Measurements from ENCODE around the gene GALNS.
"Not testable (repeated sequence)": the region's sequence is repeated elsewhere in the genome, so short reads cannot be mapped to it uniquely, and the experiment has no call there.

Gene GALNS

GRCh38 chr16:88834670-88835069, 22.1 kb downstream of the GALNS start:
- no peak for DNase-seq

- no peak for DNase-seq
These were observed 23.7 kb downstream of the GALNS start for GRCh38 chr16:88833086-88833485.

- no peak for DNase-seq
These were observed 24.9 kb downstream of the GALNS start for GRCh38 chr16:88831838-88832237.

- DNase-seq, result no peak
These were observed 26.0 kb downstream of the GALNS start for GRCh38 chr16:88830783-88831182.

- DNase-seq, result no peak
These were observed 26.5 kb downstream of the GALNS start for GRCh38 chr16:88830258-88830657.

- no peak for DNase-seq
These were observed 28.0 kb downstream of the GALNS start for GRCh38 chr16:88828711-88829110.

GRCh38 chr16:88827727-88828126, 29.0 kb downstream of the GALNS start:
- DNase-seq, result no peak

GRCh38 chr16:88826070-88826840, 30.5 kb downstream of the GALNS start:
- DNase-seq, result no peak

GRCh38 chr16:88825146-88825545, 31.6 kb downstream of the GALNS start:
- DNase-seq, result no peak

GRCh38 chr16:88824256-88825077, 32.3 kb downstream of the GALNS start:
- DNase-seq, result no peak

GRCh38 chr16:88823646-88824045, 33.1 kb downstream of the GALNS start:
- not testable (repeated sequence) for DNase-seq

GRCh38 chr16:88822281-88823040, 34.3 kb downstream of the GALNS start:
- no peak for DNase-seq

- no peak for DNase-seq
These were observed 35.4 kb downstream of the GALNS start for GRCh38 chr16:88821168-88821850.

GRCh38 chr16:88820385-88821025, 36.2 kb downstream of the GALNS start:
- DNase-seq, result no peak

- DNase-seq, result no peak
These were observed 37.6 kb downstream of the GALNS start for GRCh38 chr16:88819126-88819525.

- no peak for DNase-seq
These were observed 38.2 kb downstream of the GALNS start for GRCh38 chr16:88818575-88818874.

- DNase-seq, result no peak
These were observed 38.8 kb downstream of the GALNS start for GRCh38 chr16:88817785-88818574.

- no peak for DNase-seq
These were observed 39.8 kb downstream of the GALNS start for GRCh38 chr16:88816736-88817535.

- DNase-seq, result peak; percentile 39 to 47
These were observed 40.7 kb downstream of the GALNS start for GRCh38 chr16:88815901-88816589.

- DNase-seq, result no peak
These were observed 41.5 kb downstream of the GALNS start for GRCh38 chr16:88815227-88815626.
